K562 (cell line): Measurements from ENCODE around the gene SBNO1. TPM values are rescaled to one million over a fixed set of nuclear protein-coding genes. Genes with fewer than 3 reads are reported as not detected.

Source experiments
- ATAC-seq: fragments of 200-7000 bp; cut with Tn5 transposase; 3 replicates; pipeline ENCODE4 v1.9.1; 2020; ENCODE audit warnings: moderate library complexity
- BruUV-seq: library from RNA; stranded (reverse); fragments of 400-500 nt; replicated peaks from 2 replicates; lab custom pipeline; 2021; lab: Mats Ljungman, UMichigan
- CTCF ChIA-PET: fragments of 300-600 bp; formaldehyde crosslinking; extraction: SDS; loops from one replicate; lab custom pipeline; 2021; ENCODE audit warnings: low intra/inter-chr PET ratio; lab: Yijun Ruan, JAX
- POLR2A ChIA-PET: fragments of 300-600, 350-650 bp; sonication (Branson Sonifier 250); formaldehyde crosslinking; extraction: SDS; loops from one replicate; lab custom pipeline; 2021; ENCODE audit warnings: antibody characterized with exemption, inconsistent platforms; lab: Yijun Ruan, JAX
- DNase-seq, 4 experiments: peaks; one replicate each; pipeline versions ENCODE4 v3.0.0 to v3.0.0-alpha.2; 2011 to 2018; ENCODE audit warnings: low spot score in 3 of 4, mixed read lengths in 3 of 4; ENCODE audit errors: extremely low read depth in 1 of 4
- FAIRE-seq: peaks from 2 replicates; lab custom pipeline; 2011; peaks lifted over from hg19 to GRCh38; lab: Jason Lieb, UNC
- H2AFZ ChIP-seq: 2 replicates; pipeline ENCODE4 v1.6.0; 2011; ENCODE audit warnings: low read depth, low read length, control low read depth, inconsistent platforms
- H3K27ac ChIP-seq: fragments of 200-600 bp; 3 replicates; pipeline ENCODE4 v1.8.0; 2011; ENCODE audit warnings: low read depth, mild to moderate bottlenecking, control low read depth, inconsistent platforms, low read length, moderate library complexity, mixed read lengths; ENCODE audit errors: extremely low read depth
- H3K27me3 ChIP-seq, 2 experiments: fragments of 300-600 bp in 1 of 2; 2 replicates in 1 of 2; 3 replicates in 1 of 2; pipeline versions ENCODE4 v1.6.0 to v1.8.0; 2011; ENCODE audit warnings: inconsistent platforms in 2 of 2, low read length in 2 of 2, mild to moderate bottlenecking in 1 of 2, mixed read lengths in 1 of 2, moderate library complexity in 1 of 2; ENCODE audit not compliant: control insufficient read depth in 2 of 2, insufficient read depth in 2 of 2
- H3K36me3 ChIP-seq: fragments of 300-600 bp; 3 replicates; pipeline ENCODE4 v1.8.0; 2011; ENCODE audit warnings: mild to moderate bottlenecking, low read length, inconsistent platforms; ENCODE audit not compliant: control insufficient read depth, insufficient read depth
- H3K4me1 ChIP-seq, 2 experiments: fragments of 200-600 bp in 1 of 2; replicated peaks in 1 of 2; 2 replicates in 1 of 2; 3 replicates in 1 of 2; pipeline versions ENCODE4 v1.5.1 to v1.8.0; 2011; ENCODE audit warnings: inconsistent platforms in 2 of 2, low read length in 2 of 2, mild to moderate bottlenecking in 1 of 2, mixed read lengths in 1 of 2, moderate library complexity in 1 of 2; ENCODE audit not compliant: control insufficient read depth in 2 of 2, insufficient read depth in 2 of 2
- H3K4me2 ChIP-seq: 2 replicates; pipeline ENCODE4 v1.6.1; 2011; ENCODE audit warnings: low read length, control low read depth, inconsistent platforms, mixed read lengths; ENCODE audit not compliant: insufficient read depth
- H3K4me3 ChIP-seq: fragments of 200-600 bp; sonication (generic), shearing (Covaris generic); 2 replicates; pipeline ENCODE4 v1.5.1; 2016; ENCODE audit warnings: control low read depth, inconsistent platforms
- H3K79me2 ChIP-seq: fragments of 200-600 bp; 3 replicates; pipeline ENCODE4 v1.8.0; 2011; ENCODE audit warnings: low read length, inconsistent platforms; ENCODE audit not compliant: control insufficient read depth, insufficient read depth
- H3K9ac ChIP-seq, 2 experiments: 2 replicates each; pipeline versions ENCODE4 v1.6.0 to v1.6.1; 2011; ENCODE audit warnings: low read depth in 2 of 2, low read length in 2 of 2, control low read depth in 1 of 2, inconsistent platforms in 1 of 2, mild to moderate bottlenecking in 1 of 2, mixed read lengths in 1 of 2; ENCODE audit not compliant: insufficient read depth in 1 of 2
- H3K9me1 ChIP-seq: one replicate; pipeline ENCODE4 v1.6.0; 2011; ENCODE audit warnings: inconsistent platforms, mild to moderate bottlenecking, low read length, moderate library complexity; ENCODE audit not compliant: control insufficient read depth, insufficient read depth
- H3K9me3 ChIP-seq: replicated peaks from 2 replicates; pipeline ENCODE4 v1.5.1; 2011; ENCODE audit warnings: low read depth, low read length, inconsistent platforms; ENCODE audit not compliant: control insufficient read depth, insufficient read depth
- H4K20me1 ChIP-seq: replicated peaks from 2 replicates; pipeline ENCODE4 v1.6.1; 2011; ENCODE audit warnings: low read length, inconsistent platforms, mixed read lengths; ENCODE audit not compliant: control insufficient read depth, insufficient read depth
- ARID3A ChIP-seq: IDR thresholded peaks from 2 replicates; pipeline ENCODE4 v1.6.1; 2012; ENCODE audit warnings: low read depth, low read length, improper control_type of control experiment, borderline replicate concordance
- E2F6 ChIP-seq, 2 experiments: IDR thresholded peaks; 2 replicates each; pipeline ENCODE4 v1.6.1; 2011; ENCODE audit warnings: borderline replicate concordance in 1 of 2, control low read depth in 1 of 2, low read depth in 1 of 2, low read length in 1 of 2, mild to moderate bottlenecking in 1 of 2, mixed read lengths in 1 of 2, moderate library complexity in 1 of 2; ENCODE audit not compliant: insufficient read depth in 1 of 2, insufficient read length in 1 of 2, poor library complexity in 1 of 2, severe bottlenecking in 1 of 2; ENCODE audit errors: extremely low read depth in 1 of 2
- HLTF ChIP-seq: fragments of 450-650 bp; IDR thresholded peaks from 2 replicates; pipeline ENCODE4 v1.6.1; 2016
- HOXB6 ChIP-seq: fragments of 250-450 bp; sonication (Bioruptor Pico); IDR thresholded peaks from 2 replicates; pipeline ENCODE4 v1.5.1; 2022; ENCODE audit warnings: mild to moderate bottlenecking, borderline replicate concordance
- MTA2 ChIP-seq: fragments of 450-650 bp; IDR thresholded peaks from 2 replicates; pipeline ENCODE4 v1.6.1; 2016; ENCODE audit warnings: low read depth
- NR2C2 ChIP-seq, 2 experiments: fragments of 200-800 bp in 1 of 2; sonication (Bioruptor generic) in 1 of 2; sonication (generic) in 1 of 2; formaldehyde crosslinking in 1 of 2; IDR thresholded peaks; 2 replicates each; pipeline versions ENCODE4 v1.6.1 to v1.8.0; 2016 to 2022; ENCODE audit warnings: mild to moderate bottlenecking in 1 of 2, missing compliant biosample characterization in 1 of 2, missing genetic modification characterization in 1 of 2, missing genetic modification reagents in 1 of 2
- SAP30 ChIP-seq: fragments of 200-600 bp; sonication (generic); IDR thresholded peaks from 2 replicates; pipeline ENCODE4 v1.6.1; 2012; ENCODE audit warnings: borderline replicate concordance, low read depth, mild to moderate bottlenecking, moderate library complexity, low read length, control low read depth, inconsistent platforms; ENCODE audit not compliant: insufficient read depth, poor library complexity, severe bottlenecking
- ZSCAN32 ChIP-seq: fragments of 450-650 bp; formaldehyde crosslinking; IDR thresholded peaks from 2 replicates; pipeline ENCODE4 v1.4.0; 2020; ENCODE audit warnings: mild to moderate bottlenecking, moderate library complexity
- WGBS: fragments of 100-300 bp; shearing (Covaris generic); methylation state at CpG from one replicate; pipeline ENCODE4 v1.1.6; 2016; ENCODE audit warnings: low coverage, mixed read lengths; ENCODE audit not compliant: insufficient coverage; ENCODE audit errors: missing lambda C conversion rate; 5-methylcytosine and 5-hydroxymethylcytosine counted together
- in situ Hi-C: fragments of 300-500 bp; cut with MboI; formaldehyde crosslinking; loops from 4 replicates; pipeline ENCODE4 v1.15.0; 2018; ENCODE audit warnings: inconsistent platforms, mixed read lengths
- intact Hi-C: fragments of 100-400 bp; cut with micrococcal nuclease; formaldehyde crosslinking; loops from 2 replicates; pipeline ENCODE4 v1.14.2; 2022
- polyA plus RNA-seq, 8 experiments: library from polyadenylated mRNA; depleted of rRNA in 4 of 8; stranded (reverse) in 5 of 8; unstranded in 3 of 8; fragments of >200 nt; fragmentation: Nextera tagmentation in 2 of 8; fragmentation: Illumina TruSeq in 1 of 8; extraction: Ambion mirVana in 2 of 8; extraction: Trizol in 1 of 8; gene quantifications; 2 replicates each; pipeline versions ENCODE4 v1.2.1 to v1.2.3, GENCODE V29; 2011 to 2014; ENCODE audit warnings: inconsistent platforms in 1 of 8, missing spikeins in 1 of 8
- total RNA-seq, 7 experiments: library from RNA; depleted of rRNA in 6 of 7; stranded (reverse); fragments of >200 nt in 6 of 7; fragmentation: Illumina TruSeq in 2 of 7; extraction: Trizol in 2 of 7; gene quantifications; 2 replicates each; pipeline versions ENCODE4 v1.2.1 to v1.2.3, GENCODE V29; 2011 to 2021; ENCODE audit warnings: low replicate concordance in 1 of 7

SBNO1 gene
- total and polyA plus RNA-seq, 9 of the 15 experiments (the other 6 are each of a cell fraction or from before 2014, with no cell fraction given) = 14.9 to 77.1 (median 35.9) TPM

DNA sequence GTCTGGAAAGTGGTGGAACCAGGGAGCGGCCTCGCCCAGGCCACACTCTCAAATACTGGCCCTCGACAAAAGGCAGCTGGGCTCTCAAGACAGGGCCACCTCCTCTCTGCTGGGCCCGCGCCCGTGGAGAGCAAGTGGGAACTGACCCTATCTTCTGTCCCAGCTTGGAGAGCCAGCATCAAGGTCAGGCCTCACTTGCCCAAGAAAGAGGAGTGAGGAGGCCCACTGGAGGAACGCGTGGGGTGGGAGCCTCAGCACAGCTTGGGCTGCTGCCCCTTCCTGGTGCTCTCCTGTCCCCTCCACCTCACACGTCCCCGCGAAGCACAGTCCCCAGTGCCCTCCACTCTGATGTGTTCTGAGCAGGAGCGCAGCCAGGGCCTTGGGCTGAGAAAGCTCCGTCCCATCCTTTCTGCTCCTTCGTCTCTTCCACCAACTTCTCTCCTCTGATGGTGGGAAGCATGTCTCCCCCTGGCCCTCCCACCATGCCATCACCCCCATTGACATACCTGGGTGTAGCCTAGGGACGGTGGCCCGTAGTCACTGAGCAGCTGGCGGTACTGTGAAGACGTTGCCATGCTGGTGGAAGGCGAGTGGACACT is 97.9 kb downstream of the SBNO1 start:
- no peak overlapping the region for H3K4me3 ChIP-seq
- H3K9ac ChIP-seq = peak overlapping the region in 1 of 2 experiments; percentile 78; a peak in 2 of 4 replicates
- in situ Hi-C loops = no loop called here
- no peaks in the 10 kb centered on the region for H3K9me3 ChIP-seq
- WGBS = 82% methylated on average over 16 of the region's 19 CpGs
- FAIRE-seq (no peak), ATAC-seq (no peak), DNase-seq (no peak)
- no peaks in the 10 kb centered on the region for H3K27me3 ChIP-seq
- no TSS peak for BruUV-seq
- POLR2A ChIA-PET = interaction anchor here (0.6 to 1.3 kb wide), 4 partner anchors 8 to 242 kb away, joined by 3 to 4 read pairs (median 3); no protein-coding TSS in a partner anchor
- CTCF ChIA-PET = no interaction called here
- intact Hi-C loops = no loop called here
- H2AFZ ChIP-seq = no peak overlapping the region
- H3K4me2 ChIP-seq = no peak overlapping the region
- peaks cover 40% of the 10 kb centered on the region; the same call in 2 of the 3 replicates for H3K36me3 ChIP-seq
- no peaks in the 10 kb centered on the region for H4K20me1 ChIP-seq
- H3K79me2 ChIP-seq = peaks cover 27% of the 10 kb centered on the region
- H3K9me1 ChIP-seq = no peaks in the 10 kb centered on the region
- TF ChIP-seq MTA2 = no peak
- TF ChIP-seq HOXB6 (CRISPR knock-in tag) = no peak
- no peak for TF ChIP-seq HLTF
- TF ChIP-seq ZSCAN32 = no peak
- no peak for TF ChIP-seq E2F6 (IDR thresholded peaks at IDR 0.05; ENCODE audit: borderline replicate concordance in 1 of 2, extremely low read depth in 1 of 2, insufficient read depth in 1 of 2, insufficient read length in 1 of 2, low read depth in 1 of 2, low read length in 1 of 2, poor library complexity in 1 of 2, severe bottlenecking in 1 of 2)
- TF ChIP-seq ARID3A = no peak
- TF ChIP-seq SAP30 = no peak
- TF ChIP-seq NR2C2 (CRISPR knock-in tag; IDR thresholded peaks at IDR 0.05) = no peak
- TF ChIP-seq NR2C2 (tag; IDR thresholded peaks at IDR 0.05) = no peak
- no peak overlapping the region for H3K27ac ChIP-seq
- H3K4me1 ChIP-seq = peaks cover 6 to 44% of the 10 kb centered on the region in 2 experiments; a peak in 2 of 5 replicates
